IMR-90 (cell line): ENCODE results near the gene COX6A1.

Source experiments
- CEBPB ChIP-seq: IDR thresholded peaks from 2 replicates; pipeline ENCODE4 v1.6.1; 2012; ENCODE audit warnings: low read depth, low read length, improper control_type of control experiment
- ELK1 ChIP-seq: fragments of 150-350 bp; IDR thresholded peaks from 2 replicates; pipeline ENCODE4 v1.6.1; 2016; ENCODE audit warnings: low read depth, mild to moderate bottlenecking, low read length, moderate library complexity, borderline replicate concordance
- FOS ChIP-seq: fragments of 150-350 bp; IDR thresholded peaks from 2 replicates; pipeline ENCODE4 v1.6.1; 2016; ENCODE audit warnings: low read depth, low read length
- MAFK ChIP-seq: IDR thresholded peaks from 2 replicates; pipeline ENCODE4 v1.6.1; 2012; ENCODE audit warnings: low read depth, low read length, improper control_type of control experiment
- MXI1 ChIP-seq: IDR thresholded peaks from 2 replicates; pipeline ENCODE4 v1.6.1; 2012; ENCODE audit warnings: low read depth, mild to moderate bottlenecking, low read length, moderate library complexity, borderline replicate concordance
- POLR2A ChIP-seq: IDR thresholded peaks from 2 replicates; pipeline ENCODE4 v1.6.1; 2012; ENCODE audit warnings: mild to moderate bottlenecking, low read depth, low read length
- RFX5 ChIP-seq: IDR thresholded peaks from 2 replicates; pipeline ENCODE4 v1.8.0; 2012; ENCODE audit warnings: low read depth, mild to moderate bottlenecking, low read length, moderate library complexity
- TF ChIP-seq, protein P1 (sequence below): conservative IDR thresholded peaks from 2 replicates; pipeline ENCODE4 v1.5.1; 2012; ENCODE audit warnings: mild to moderate bottlenecking, low read depth, low read length, improper control_type of control experiment

DNA sequence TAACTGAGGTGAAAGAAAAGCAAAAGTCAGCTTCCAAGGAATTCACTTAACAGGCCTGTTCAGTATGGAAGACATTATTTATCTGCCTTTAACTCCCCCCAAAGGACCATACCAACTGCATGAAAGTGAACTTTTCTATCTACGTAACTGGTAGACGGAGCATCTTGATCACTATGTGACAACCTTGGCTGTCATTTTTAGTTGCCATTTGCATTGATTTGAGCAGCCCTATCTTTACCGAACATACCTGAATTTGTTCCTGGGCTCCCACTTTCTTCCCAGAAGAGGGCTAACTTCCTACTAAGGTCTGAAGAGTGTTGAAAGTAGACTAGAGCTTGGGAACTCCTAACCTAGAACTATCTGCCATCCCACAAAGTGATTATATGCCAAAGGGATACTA is 22.2 kb downstream of the COX6A1 start:
- TF ChIP-seq, protein P1, sequence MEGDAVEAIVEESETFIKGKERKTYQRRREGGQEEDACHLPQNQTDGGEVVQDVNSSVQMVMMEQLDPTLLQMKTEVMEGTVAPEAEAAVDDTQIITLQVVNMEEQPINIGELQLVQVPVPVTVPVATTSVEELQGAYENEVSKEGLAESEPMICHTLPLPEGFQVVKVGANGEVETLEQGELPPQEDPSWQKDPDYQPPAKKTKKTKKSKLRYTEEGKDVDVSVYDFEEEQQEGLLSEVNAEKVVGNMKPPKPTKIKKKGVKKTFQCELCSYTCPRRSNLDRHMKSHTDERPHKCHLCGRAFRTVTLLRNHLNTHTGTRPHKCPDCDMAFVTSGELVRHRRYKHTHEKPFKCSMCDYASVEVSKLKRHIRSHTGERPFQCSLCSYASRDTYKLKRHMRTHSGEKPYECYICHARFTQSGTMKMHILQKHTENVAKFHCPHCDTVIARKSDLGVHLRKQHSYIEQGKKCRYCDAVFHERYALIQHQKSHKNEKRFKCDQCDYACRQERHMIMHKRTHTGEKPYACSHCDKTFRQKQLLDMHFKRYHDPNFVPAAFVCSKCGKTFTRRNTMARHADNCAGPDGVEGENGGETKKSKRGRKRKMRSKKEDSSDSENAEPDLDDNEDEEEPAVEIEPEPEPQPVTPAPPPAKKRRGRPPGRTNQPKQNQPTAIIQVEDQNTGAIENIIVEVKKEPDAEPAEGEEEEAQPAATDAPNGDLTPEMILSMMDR, result no peak
- TF ChIP-seq POLR2A, result no peak
- no peak for TF ChIP-seq CEBPB
- no peak for TF ChIP-seq MXI1
- no peak for TF ChIP-seq MAFK
- TF ChIP-seq RFX5, result no peak
- no peak for TF ChIP-seq ELK1
- TF ChIP-seq FOS, result no peak
